ENCODE measurements around the gene GRM1.

The GRM1 gene

GRCh38 chr6:146389740-146390139, 360.9 kb downstream of the GRM1 start:
- DNase-seq, result no peak

DNA sequence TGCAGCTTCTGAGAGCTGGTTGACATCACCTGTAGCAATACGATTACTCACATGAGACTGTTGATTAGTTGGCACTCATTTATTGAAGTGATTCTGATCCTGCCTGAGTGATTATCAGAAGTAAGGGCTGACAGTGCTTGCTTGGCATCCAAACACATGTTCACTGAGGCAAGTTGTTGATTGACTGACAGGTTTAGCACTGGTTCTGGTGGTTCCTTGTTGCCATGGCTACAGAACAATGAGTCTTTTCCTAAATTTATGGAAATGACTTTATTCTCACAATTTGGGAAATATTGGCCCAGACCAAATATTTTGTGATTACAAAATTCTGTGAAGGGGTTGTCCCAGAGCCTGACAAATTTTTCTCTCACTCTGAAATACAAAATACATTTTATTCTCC, 368.8 kb downstream of the GRM1 start:
- no peak for DNase-seq

- DNase-seq, result no peak
Measured at GRCh38 chr6:146402476-146402875, 373.6 kb downstream of the GRM1 start.

DNA sequence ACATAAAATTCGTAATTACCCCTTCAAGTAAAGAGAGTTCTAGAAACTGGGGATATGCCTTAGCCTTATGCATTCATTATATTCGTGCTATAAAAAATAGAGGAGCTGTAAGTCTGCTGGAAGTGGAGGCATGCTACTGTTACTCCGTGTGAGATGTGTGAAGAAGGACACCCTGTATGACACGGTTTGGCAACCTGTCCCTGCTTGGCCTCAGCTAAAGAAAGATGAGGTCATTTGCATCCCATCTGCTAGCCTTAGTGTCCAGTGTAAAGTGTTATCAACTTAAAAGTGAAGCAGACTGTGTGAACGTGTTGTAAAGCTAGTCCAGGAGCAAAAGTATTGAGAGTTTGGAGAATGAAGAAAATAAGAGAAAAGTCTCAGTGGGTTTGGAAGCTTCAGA, 379.7 kb downstream of the GRM1 start:
- DNase-seq, result no peak

GRCh38 chr6:146410851-146411595, 382.2 kb downstream of the GRM1 start:
- DNase-seq, result no peak

- no peak for DNase-seq
Measured at GRCh38 chr6:146419576-146419975, 390.7 kb downstream of the GRM1 start.

DNA sequence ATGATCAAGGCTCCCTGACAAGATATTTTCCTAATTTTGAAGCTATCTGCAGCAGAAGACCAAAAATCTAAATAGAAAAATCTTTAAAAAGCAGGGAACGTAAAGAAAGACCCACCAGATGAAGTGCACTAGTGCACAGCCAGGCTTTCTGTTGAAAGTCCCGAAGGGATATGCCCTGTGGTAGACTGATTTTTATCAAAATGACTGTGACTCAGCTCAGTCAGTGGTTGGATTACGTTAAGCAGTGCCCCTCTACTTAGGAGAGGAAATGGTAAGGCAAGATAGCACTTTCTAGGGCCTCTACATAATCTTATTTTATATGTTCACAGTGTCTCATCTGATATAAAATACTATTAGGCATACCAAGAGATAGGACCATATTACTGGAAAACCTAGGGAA, 391.4 kb downstream of the GRM1 start:
- DNase-seq, result no peak

- no peak for DNase-seq
Measured at GRCh38 chr6:146422789-146423375, 394.0 kb downstream of the GRM1 start.

GRCh38 chr6:146423452-146423851, 394.6 kb downstream of the GRM1 start:
- DNase-seq, result no peak

DNA sequence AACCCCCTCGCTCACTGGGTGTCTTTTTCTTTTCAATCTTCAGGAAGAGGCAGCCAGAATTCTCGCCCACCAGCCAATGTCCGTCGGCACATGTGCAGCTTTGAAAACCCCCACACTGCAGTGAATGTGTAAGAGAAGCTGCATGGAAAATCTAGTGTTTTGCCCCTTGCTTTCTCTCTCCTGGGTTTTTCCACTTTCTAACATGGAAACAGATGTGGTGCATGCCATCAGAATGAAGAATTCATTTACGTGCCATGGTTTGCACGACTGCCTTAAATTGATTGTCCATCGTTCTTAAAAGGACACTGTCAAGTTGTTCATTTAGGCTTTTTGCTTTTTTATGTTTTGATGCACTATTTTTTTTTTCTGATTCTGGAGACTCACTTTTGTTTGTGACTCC, 397.7 kb downstream of the GRM1 start:
- no peak for DNase-seq

DNA sequence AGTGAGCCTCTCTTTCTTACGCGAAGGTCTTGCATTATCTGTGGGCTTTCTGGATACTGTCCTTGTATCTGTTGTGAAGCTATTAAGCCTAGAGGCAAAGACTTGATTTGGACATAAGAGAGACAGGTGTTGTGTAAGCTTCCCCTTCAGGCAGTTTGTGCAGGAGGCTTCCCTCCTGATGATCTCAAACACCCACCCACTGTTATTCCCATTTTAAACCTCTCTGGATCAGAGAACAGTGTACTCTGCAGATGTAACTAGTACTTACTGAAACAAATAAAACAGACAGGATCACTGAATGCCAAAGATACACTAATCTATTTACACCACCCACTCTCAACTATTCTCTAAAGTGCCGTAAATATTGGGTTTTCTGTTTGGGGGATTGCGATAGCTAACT, 401.0 kb downstream of the GRM1 start:
- DNase-seq, result no peak

- no peak for DNase-seq
Measured at GRCh38 chr6:146433881-146434731, 405.2 kb downstream of the GRM1 start.

- DNase-seq, result no peak
Measured at GRCh38 chr6:146434732-146435390, 406.0 kb downstream of the GRM1 start.

DNA sequence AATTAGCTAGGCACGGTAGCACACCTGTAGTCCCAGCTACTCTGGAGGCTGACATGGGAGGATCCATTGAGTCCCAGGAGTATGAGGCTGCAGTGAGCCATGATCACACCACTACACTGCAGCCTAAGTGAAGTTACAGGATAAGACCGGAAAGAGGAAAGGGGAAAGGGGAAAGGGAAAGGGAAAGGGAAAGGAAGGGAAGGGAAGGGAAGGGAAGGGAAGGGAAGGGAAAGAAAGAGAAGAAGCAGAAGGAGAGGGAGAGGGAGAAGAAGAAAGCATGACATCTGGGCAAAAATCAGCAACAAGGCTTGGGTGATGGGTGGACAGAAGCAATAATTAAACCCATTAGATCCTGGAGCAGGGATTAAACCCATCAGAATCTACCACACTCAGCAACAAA, 413.0 kb downstream of the GRM1 start:
- DNase-seq, result no peak

GRCh38 chr6:146444189-146444588, 415.3 kb downstream of the GRM1 start:
- no peak for DNase-seq

DNA sequence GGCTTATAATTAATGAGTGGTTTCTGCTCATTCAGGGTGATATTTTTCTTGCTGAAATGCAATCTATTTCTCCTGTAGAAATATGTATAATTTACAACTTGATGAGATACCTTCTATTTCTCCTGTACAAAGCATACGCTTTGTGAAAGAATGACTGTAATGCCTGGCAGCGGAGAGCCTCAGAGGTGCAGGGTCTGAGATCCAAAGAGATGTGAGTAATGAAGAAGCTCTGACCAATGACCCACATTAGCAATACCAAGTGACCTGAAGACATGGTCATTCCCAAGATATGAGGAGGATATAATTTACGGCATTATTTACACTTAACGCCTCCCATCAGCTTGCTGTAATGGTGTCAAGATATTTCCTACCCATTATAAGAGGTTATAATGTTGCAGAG, 416.4 kb downstream of the GRM1 start:
- DNase-seq, result no peak

GRCh38 chr6:146456886-146457285, 428.0 kb downstream of the GRM1 start:
- DNase-seq, result no peak

GRCh38 chr6:146460941-146461340, 432.1 kb downstream of the GRM1 start:
- no peak for DNase-seq

DNA sequence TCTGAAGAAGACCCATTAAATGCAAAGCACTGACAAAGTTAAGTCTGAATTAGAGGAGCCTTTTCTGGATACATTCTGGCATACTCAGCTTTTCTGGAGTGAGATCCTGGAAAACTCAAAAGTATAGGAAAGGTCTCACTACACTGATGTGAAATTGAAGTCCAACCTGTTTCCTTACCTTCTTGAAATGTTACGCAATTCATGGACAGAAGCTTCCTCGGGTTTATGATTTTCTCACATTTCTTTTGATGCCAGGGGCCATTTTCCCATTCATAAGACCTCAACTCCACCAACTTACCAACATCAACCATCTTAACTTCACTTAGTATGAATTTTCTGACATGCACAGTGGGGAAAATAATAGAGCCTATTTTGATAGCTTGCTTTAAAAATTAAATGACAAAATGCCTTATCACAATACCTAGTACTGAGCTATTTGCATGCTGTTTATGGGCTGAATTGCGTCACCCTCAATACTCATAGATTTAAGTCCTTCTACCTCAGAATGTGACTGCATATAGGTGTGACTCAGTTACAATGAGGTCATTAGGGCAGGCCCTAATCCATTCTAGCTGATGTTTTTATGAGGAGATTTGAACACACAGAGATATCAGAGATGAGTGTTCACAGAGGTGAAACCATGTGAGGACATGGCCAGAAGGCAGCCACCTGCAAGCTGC, 441.4 kb downstream of the GRM1 start:
- DNase-seq, result no peak

- DNase-seq, result no peak
Measured at GRCh38 chr6:146472918-146473317, 444.1 kb downstream of the GRM1 start.

DNA sequence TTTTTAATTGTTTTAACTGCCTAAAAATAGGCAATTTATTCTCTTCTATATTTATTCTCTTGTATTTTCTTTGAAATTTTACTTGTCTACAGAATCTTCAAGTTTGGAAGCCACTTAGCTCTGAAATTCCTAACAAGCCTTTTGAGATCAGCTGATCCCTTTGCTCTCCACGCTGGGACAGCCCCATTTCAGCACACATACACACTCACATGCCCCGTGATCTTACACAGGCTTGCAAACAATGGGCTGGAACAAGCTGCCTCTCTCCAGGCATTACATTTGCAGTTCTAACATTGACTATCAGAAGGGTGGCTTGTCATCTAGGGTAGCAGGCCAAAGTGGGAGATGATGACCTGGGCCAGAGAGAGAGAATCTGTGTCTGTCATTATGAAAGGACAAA, 452.7 kb downstream of the GRM1 start:
- no peak for DNase-seq

DNA sequence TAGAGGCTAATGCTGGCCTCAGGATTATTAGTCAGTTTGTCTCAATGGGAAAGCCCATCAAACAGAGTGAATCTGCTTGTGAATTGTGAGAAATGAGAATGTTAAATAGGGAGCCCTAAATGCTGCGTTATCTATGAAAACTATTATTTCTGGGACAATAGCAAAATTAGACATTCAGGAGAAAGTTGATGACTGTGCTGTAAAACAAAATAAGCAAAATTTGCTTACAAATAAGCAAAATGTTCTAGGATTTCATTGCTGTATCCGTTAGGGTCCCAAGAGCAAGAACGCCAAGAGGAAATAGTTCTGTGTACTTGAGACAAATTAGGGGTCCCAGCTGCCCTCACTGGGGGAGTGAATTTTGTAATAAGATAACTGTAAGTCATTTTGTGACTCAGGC, 455.5 kb downstream of the GRM1 start:
- no peak for DNase-seq

Measured in 8988T (cell line).